HG02798 (cell line): ENCODE data around the gene FKBP5.
"Not testable (repeated sequence)": the region's sequence is repeated elsewhere in the genome, so short reads cannot be mapped to it uniquely, and the experiment has no call there.

Experiments
- ATAC-seq: cut with Tn5 transposase; IDR thresholded peaks from one replicate; pipeline ENCODE4 v1.9.1; 2021; ENCODE audit warnings: mild to moderate bottlenecking; ENCODE audit not compliant: unreplicated experiment, poor library complexity

Gene FKBP5

GRCh38 chr6:35688605-35689322 lies at the start of gene FKBP5:
FKBP5 (minus strand) TSS chr6:35688915; CDS start chr6:35642824, 46,091 bp downstream.
- ATAC-seq = peak; percentile 91

- no peak for ATAC-seq
Measured at GRCh38 chr6:35737413-35738211, 48.9 kb upstream of the FKBP5 start.

GRCh38 chr6:35736982-35737412 lies 48.3 kb upstream of the FKBP5 start, which contains the start of gene ARMC12:
ARMC12 (plus strand) TSS chr6:35737032; CDS start chr6:35737109, 77 bp downstream.
- ATAC-seq = no peak

DNA sequence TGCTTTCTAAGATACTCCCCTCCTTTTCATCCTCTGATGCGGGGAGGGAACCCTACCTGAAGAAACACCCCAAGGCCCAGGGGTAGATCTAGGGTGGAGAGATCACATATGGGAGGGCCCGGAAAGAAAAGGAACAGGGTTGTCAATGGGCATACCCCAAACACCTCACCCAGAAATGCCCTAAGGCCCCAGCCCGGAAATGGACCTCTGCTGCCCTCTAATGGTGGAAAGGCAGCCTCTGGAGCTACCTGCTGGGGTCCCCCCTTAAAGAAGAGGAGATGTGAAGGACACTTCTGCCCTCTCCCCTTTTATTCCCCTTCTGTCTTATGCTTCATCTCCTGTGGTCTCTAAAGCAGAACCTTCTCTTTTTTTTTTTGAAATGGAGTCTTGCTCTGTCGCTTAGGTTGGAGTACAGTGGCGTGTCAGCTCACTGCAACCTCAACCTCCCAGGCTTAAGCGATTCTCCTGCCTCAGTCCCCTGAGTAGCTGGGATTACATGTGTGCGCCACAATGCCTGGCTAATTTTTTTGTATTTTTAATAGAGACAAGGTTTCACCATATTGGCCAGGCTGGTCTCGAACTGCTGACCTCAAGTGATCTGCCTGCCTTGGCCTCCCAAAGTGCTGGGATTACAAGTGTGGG lies 47.7 kb upstream of the FKBP5 start:
- peak; percentile 20 for ATAC-seq

DNA sequence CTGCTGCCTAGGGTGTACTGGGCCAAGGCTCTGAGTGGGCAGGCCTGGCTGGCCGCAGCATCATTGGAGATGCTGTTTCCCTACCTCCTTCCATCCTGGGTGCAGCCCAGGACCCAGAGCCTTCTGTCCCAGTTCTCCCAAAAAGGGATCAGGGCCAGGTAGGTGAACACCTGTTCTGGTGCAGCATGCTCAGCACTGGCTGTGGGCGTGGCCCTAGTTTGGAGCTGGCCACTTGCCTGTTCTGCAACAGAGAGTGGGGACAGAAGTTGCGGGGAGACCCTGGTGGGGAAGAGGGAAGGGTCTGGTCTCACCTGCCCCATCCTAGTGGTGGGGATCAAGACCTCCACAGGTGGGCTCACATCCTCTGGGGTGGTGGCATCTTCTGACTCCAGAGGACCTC lies 46.7 kb upstream of the FKBP5 start:
- no peak for ATAC-seq

GRCh38 chr6:35734319-35734718 lies 45.6 kb upstream of the FKBP5 start:
- not testable (repeated sequence) for ATAC-seq

- no peak for ATAC-seq
Measured at GRCh38 chr6:35733633-35734032, 44.9 kb upstream of the FKBP5 start.

GRCh38 chr6:35731736-35732532 lies 43.2 kb upstream of the FKBP5 start:
- peak; percentile 63 for ATAC-seq

DNA sequence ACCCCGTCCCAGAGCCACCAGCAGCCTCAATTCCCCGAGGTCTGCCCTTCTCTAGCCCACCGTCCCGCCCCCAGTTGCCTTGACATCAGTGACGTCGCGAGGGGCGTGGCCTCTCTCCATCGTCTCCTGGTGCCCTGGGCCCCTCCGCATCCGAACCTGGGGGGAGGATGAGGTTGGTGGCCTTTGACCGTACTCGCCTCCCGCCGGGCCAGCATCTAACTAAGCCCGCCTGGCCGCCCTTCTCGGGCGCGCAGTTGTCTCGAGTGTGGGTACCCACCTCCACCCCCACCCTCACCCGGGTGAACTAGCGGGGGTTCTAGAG lies 42.7 kb upstream of the FKBP5 start:
- peak; percentile 56 for ATAC-seq

GRCh38 chr6:35730745-35731413 lies 42.2 kb upstream of the FKBP5 start:
- no peak for ATAC-seq

DNA sequence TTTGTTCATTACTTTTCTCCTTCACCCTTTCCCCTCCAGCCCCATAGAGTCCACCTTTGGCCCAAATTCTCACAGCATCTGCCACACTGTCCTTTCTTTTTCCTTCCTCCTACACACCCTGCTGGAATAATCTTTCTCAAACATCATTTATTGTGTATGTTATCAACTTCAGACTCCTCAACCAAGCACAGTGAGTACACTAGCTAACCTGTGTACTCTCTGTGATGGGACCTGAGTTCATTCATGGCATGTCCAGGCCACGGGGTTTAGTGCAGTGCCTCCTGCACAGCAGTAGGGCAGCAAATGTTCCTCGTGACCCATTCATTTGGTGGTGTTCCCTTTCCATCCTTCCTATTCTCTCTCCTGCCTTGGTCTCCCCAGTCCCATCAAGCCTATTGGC lies 41.0 kb upstream of the FKBP5 start:
- no peak for ATAC-seq

DNA sequence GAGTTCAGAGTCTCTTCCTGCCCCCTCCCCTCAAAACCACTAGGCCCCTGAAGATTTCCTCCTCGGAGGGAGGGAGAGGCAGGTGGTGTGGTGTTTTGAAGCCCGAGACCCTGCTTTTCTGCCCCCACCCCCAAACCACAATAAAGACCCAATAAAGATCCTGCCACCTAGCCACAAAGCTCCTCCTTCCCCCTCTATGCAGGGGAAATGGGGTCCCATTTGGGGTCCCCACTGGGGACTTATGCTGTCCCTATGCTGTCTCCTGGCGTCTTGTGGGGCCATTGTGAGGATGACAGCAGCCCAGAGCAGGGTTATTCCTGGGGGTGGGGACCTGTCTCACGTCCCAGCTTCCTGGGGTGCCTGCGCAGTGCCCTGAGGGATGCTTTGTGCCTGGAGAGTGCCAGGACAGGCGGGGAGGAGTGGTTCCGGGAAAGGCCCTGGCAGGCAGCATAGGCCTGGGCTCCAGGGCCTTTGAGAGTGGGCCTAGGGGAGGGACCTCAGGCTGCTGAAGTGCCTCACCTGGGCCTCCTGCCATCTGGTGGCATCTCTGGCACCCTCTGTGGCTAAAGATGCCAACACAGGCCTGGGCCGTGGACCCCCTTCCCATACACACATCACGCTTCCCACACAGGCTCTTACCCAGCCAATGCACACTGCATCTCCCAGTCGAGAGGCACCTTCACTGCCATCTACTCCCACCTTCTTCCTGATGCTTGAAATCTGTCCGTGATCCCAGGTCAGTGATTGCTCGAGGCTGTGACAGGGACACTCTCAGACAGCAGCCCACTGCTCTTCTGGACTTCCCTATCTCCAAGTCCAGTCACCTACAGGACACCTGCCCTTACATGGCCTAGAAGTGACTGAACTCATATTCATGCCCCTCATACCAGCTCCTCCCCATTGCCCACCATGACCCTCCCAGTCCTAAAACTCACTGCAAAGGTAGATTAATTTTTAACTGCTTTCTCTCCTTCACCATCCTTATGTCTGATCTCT lies 40.3 kb upstream of the FKBP5 start:
- no peak for ATAC-seq

- peak; percentile 40 for ATAC-seq
Measured at GRCh38 chr6:35727935-35728682, 39.4 kb upstream of the FKBP5 start.

GRCh38 chr6:35727231-35727934 lies 38.7 kb upstream of the FKBP5 start:
- peak; percentile 10 for ATAC-seq

GRCh38 chr6:35725721-35726438 lies 37.2 kb upstream of the FKBP5 start:
- ATAC-seq = no peak

- ATAC-seq = no peak
Measured at GRCh38 chr6:35725081-35725708, 36.5 kb upstream of the FKBP5 start.
